H9 (cell line): Measurements from ENCODE around the gene MYO10. TPM values are rescaled to one million over a fixed set of nuclear protein-coding genes. Genes with fewer than 3 reads are reported as not detected.
"Not testable (repeated sequence)": the region's sequence is repeated elsewhere in the genome, so short reads cannot be mapped to it uniquely, and the experiment has no call there.

Experiments
- DNase-seq: peaks from one replicate; pipeline ENCODE4 v3.0.0-alpha.2; 2017
- H2AFZ ChIP-seq: one replicate; pipeline ENCODE4 v1.6.1; 2013; ENCODE audit warnings: mild to moderate bottlenecking, low read length, control low read depth, moderate library complexity
- H2AK5ac ChIP-seq: 2 replicates; pipeline ENCODE4 v1.6.1; 2013; ENCODE audit warnings: low read length, control low read depth, mixed read lengths; ENCODE audit not compliant: insufficient read length
- H2BK120ac ChIP-seq: one replicate; pipeline ENCODE4 v1.6.1; 2013; ENCODE audit warnings: low read depth, mild to moderate bottlenecking, low read length, control low read depth, inconsistent platforms; ENCODE audit not compliant: poor library complexity, severe bottlenecking
- H2BK12ac ChIP-seq: 2 replicates; pipeline ENCODE4 v1.6.1; 2013; ENCODE audit warnings: low read length, control low read depth, mixed read lengths, low read depth; ENCODE audit not compliant: insufficient read length
- H2BK15ac ChIP-seq: 2 replicates; pipeline ENCODE4 v1.6.1; 2013; ENCODE audit warnings: low read depth, low read length, control low read depth
- H2BK20ac ChIP-seq: one replicate; pipeline ENCODE4 v1.6.1; 2013; ENCODE audit warnings: low read depth, mild to moderate bottlenecking, low read length, control low read depth, inconsistent platforms; ENCODE audit not compliant: poor library complexity, severe bottlenecking
- H2BK5ac ChIP-seq: 2 replicates; pipeline ENCODE4 v1.6.1; 2013; ENCODE audit warnings: low read length, control low read depth, mixed read lengths; ENCODE audit not compliant: insufficient read length
- H3K14ac ChIP-seq: 2 replicates; pipeline ENCODE4 v1.6.1; 2013; ENCODE audit warnings: low read length, control low read depth; ENCODE audit not compliant: insufficient read depth
- H3K18ac ChIP-seq: 2 replicates; pipeline ENCODE4 v1.6.1; 2013; ENCODE audit warnings: low read depth, mild to moderate bottlenecking, mixed read lengths, low read length, control low read depth; ENCODE audit not compliant: insufficient read length
- H3K23ac ChIP-seq: 2 replicates; pipeline ENCODE4 v1.6.1; 2013; ENCODE audit warnings: low read length, control low read depth, mixed read lengths, low read depth; ENCODE audit not compliant: insufficient read length
- H3K23me2 ChIP-seq: 2 replicates; pipeline ENCODE4 v1.6.1; 2013; ENCODE audit warnings: low read depth, mild to moderate bottlenecking, mixed read lengths, low read length, control low read depth; ENCODE audit not compliant: insufficient read length, poor library complexity, severe bottlenecking
- H3K27ac ChIP-seq: 2 replicates; pipeline ENCODE4 v1.5.1; 2013; ENCODE audit warnings: low read length, control low read depth, mixed read lengths, low read depth; ENCODE audit not compliant: insufficient read length
- H3K27me3 ChIP-seq: 2 replicates; pipeline ENCODE4 v1.6.1; 2013; ENCODE audit warnings: low read length, control low read depth, inconsistent platforms; ENCODE audit not compliant: insufficient read depth
- H3K4ac ChIP-seq: 2 replicates; pipeline ENCODE4 v1.6.1; 2013; ENCODE audit warnings: low read depth, mild to moderate bottlenecking, control low read depth, inconsistent platforms, low read length, moderate library complexity
- H3K4me1 ChIP-seq: 2 replicates; pipeline ENCODE4 v1.6.1; 2013; ENCODE audit warnings: low read length, control low read depth, inconsistent platforms; ENCODE audit not compliant: insufficient read depth
- H3K4me2 ChIP-seq: 2 replicates; pipeline ENCODE4 v1.6.1; 2013; ENCODE audit warnings: low read length, control low read depth, mixed read lengths; ENCODE audit not compliant: insufficient read length, insufficient read depth
- H3K56ac ChIP-seq: 2 replicates; pipeline ENCODE4 v1.6.1; 2013; ENCODE audit warnings: low read depth, mild to moderate bottlenecking, mixed read lengths, low read length, control low read depth; ENCODE audit not compliant: insufficient read length
- H3K79me1 ChIP-seq: 2 replicates; pipeline ENCODE4 v1.6.1; 2013; ENCODE audit warnings: low read depth, mild to moderate bottlenecking, moderate library complexity, low read length, control low read depth, inconsistent platforms; ENCODE audit not compliant: insufficient read depth, poor library complexity, severe bottlenecking
- H3K79me2 ChIP-seq: 2 replicates; pipeline ENCODE4 v1.6.1; 2013; ENCODE audit warnings: low read length, control low read depth, inconsistent platforms; ENCODE audit not compliant: insufficient read depth
- H3K9ac ChIP-seq: 2 replicates; pipeline ENCODE4 v1.6.1; 2013; ENCODE audit warnings: low read length, control low read depth, mixed read lengths; ENCODE audit not compliant: insufficient read length; ENCODE audit errors: extremely low read depth
- H3K9me3 ChIP-seq: one replicate; pipeline ENCODE4 v1.6.1; 2013; ENCODE audit warnings: low read depth, low read length, inconsistent platforms; ENCODE audit not compliant: control insufficient read depth
- H3T11ph ChIP-seq: one replicate; pipeline ENCODE4 v1.6.1; 2013; ENCODE audit warnings: mild to moderate bottlenecking, low read length, control low read depth, inconsistent platforms
- H4K20me1 ChIP-seq: one replicate; pipeline ENCODE4 v1.6.1; 2013; ENCODE audit not compliant: control insufficient read depth, insufficient read length, insufficient read depth
- H4K5ac ChIP-seq: 2 replicates; pipeline ENCODE4 v1.6.1; 2013; ENCODE audit warnings: low read depth, mild to moderate bottlenecking, mixed read lengths, low read length, control low read depth; ENCODE audit not compliant: insufficient read length
- H4K8ac ChIP-seq: replicated peaks from 2 replicates; pipeline ENCODE4 v1.6.1; 2013; ENCODE audit warnings: low read length, control low read depth, mixed read lengths, low read depth; ENCODE audit not compliant: insufficient read length
- H4K91ac ChIP-seq: 2 replicates; pipeline ENCODE4 v1.6.1; 2013; ENCODE audit warnings: low read depth, mild to moderate bottlenecking, moderate library complexity, mixed read lengths, low read length, control low read depth; ENCODE audit not compliant: insufficient read length
- H3K27ac Mint-ChIP-seq, 3 experiments: 2 replicates in 2 of 3; 3 replicates in 1 of 3; pipeline ENCODE4 v1.8.0; 2020 to 2021; ENCODE audit warnings: mixed read lengths in 3 of 3, mild to moderate bottlenecking in 1 of 3, moderate library complexity in 1 of 3
- H3K27me3 Mint-ChIP-seq: 2 replicates; pipeline ENCODE4 v1.8.0; 2021; ENCODE audit warnings: low read depth, mild to moderate bottlenecking, moderate library complexity, mixed read lengths
- H3K36me3 Mint-ChIP-seq, 3 experiments: 2 replicates in 2 of 3; 3 replicates in 1 of 3; pipeline ENCODE4 v1.8.0; 2020 to 2021; ENCODE audit warnings: low read depth in 3 of 3, mixed read lengths in 3 of 3; ENCODE audit not compliant: insufficient read depth in 1 of 3
- H3K4me1 Mint-ChIP-seq, 2 experiments: 2 replicates each; pipeline ENCODE4 v1.8.0; 2020; ENCODE audit warnings: mixed read lengths in 2 of 2
- H3K4me3 Mint-ChIP-seq, 2 experiments: 2 replicates in 1 of 2; 3 replicates in 1 of 2; pipeline ENCODE4 v1.8.0; 2020 to 2021; ENCODE audit warnings: mild to moderate bottlenecking in 2 of 2, mixed read lengths in 2 of 2, moderate library complexity in 1 of 2
- H3K9me3 Mint-ChIP-seq, 2 experiments: 2 replicates in 1 of 2; 3 replicates in 1 of 2; pipeline ENCODE4 v1.8.0; 2020; ENCODE audit warnings: mild to moderate bottlenecking in 2 of 2, mixed read lengths in 2 of 2, moderate library complexity in 1 of 2
- CTCF ChIP-seq: fragments of 200-600 bp; sonication (generic); conservative IDR thresholded peaks from 3 replicates; pipeline ENCODE4 v1.8.0; 2021; ENCODE audit warnings: antibody characterized with exemption, mild to moderate bottlenecking
- WGBS: extraction: QIAGEN DNeasy Blood & Tissue Kit; methylation state at CpG from one replicate; pipeline ENCODE4 v1.1.7; 2013; ENCODE audit warnings: missing lambda C conversion rate, low lambda C conversion rate, mixed read lengths; ENCODE audit not compliant: insufficient read length; ENCODE audit errors: extremely low coverage; 5-methylcytosine and 5-hydroxymethylcytosine counted together
- total RNA-seq: library from RNA; stranded (reverse); gene quantifications from 2 replicates; pipeline ENCODE4 v1.2.1, GENCODE V29; 2021

Gene MYO10
- total RNA-seq, 1 experiment from 2014 or later = 127 TPM

- Histone ChIP-seq H2BK15ac (no peak overlapping the region), H4K5ac (no peak overlapping the region), H2AK5ac (no peak overlapping the region), H2BK12ac (no peak overlapping the region), H3K79me1 (no peaks in the 10 kb centered on the region), H3K27me3 (no peaks in the 10 kb centered on the region), H3K18ac (no peak overlapping the region), H2BK20ac (no peak overlapping the region), H3K9ac (no peak overlapping the region), H3T11ph (no peak overlapping the region), H3K23me2 (no peaks in the 10 kb centered on the region), H2AFZ (no peak overlapping the region), H3K9me3 (no peaks in the 10 kb centered on the region), H2BK5ac (no peak overlapping the region), H4K20me1 (no peaks in the 10 kb centered on the region), H3K4ac (no peak overlapping the region), H4K8ac (no peak overlapping the region), H3K56ac (no peak overlapping the region), H4K91ac (no peak overlapping the region), H3K4me2 (no peak overlapping the region), H2BK120ac (no peak overlapping the region), H3K23ac (no peak overlapping the region), H3K79me2 (no peaks in the 10 kb centered on the region), H3K4me1 (no peaks in the 10 kb centered on the region), H3K14ac (no peak overlapping the region), H3K27ac (no peak overlapping the region)
- Mint-ChIP-seq H3K4me1 (peaks cover 19 to 25% of the 10 kb centered on the region in 2 experiments), H3K27me3 (no peaks in the 10 kb centered on the region), H3K9me3 (no peaks in the 10 kb centered on the region), H3K27ac (peak overlapping the region; percentile 19 to 76 (median 32); a peak in 3 of 7 replicates), H3K36me3 (peaks cover 27 to 51% (median 36%) of the 10 kb centered on the region in 3 experiments), H3K4me3 (no peak overlapping the region)
- no CpG with 5 or more reads among the region's 8 CpGs for WGBS
- DNase-seq = no peak
- TF ChIP-seq CTCF = no peak
These were observed 178.0 kb downstream of the MYO10 start for GRCh38 chr5:16757989-16758501.

- H3K9me3 Mint-ChIP-seq, DNase-seq, H3K23me2 ChIP-seq, H3K27ac ChIP-seq, H2AFZ ChIP-seq, H2BK120ac ChIP-seq, H3K9me3 ChIP-seq, H2BK15ac ChIP-seq, H3K4me3 Mint-ChIP-seq, H3K56ac ChIP-seq, H3K14ac ChIP-seq, H3T11ph ChIP-seq, H3K79me1 ChIP-seq, H3K4ac ChIP-seq, H3K18ac ChIP-seq, H3K23ac ChIP-seq, H3K9ac ChIP-seq, H3K27me3 ChIP-seq, H4K91ac ChIP-seq, H4K8ac ChIP-seq, H3K4me1 ChIP-seq, H4K20me1 ChIP-seq, H2BK20ac ChIP-seq, H4K5ac ChIP-seq, H3K4me2 ChIP-seq, H3K27me3 Mint-ChIP-seq, H2BK5ac ChIP-seq, H2AK5ac ChIP-seq, H2BK12ac ChIP-seq, H3K79me2 ChIP-seq: not testable (repeated sequence)
- H3K27ac Mint-ChIP-seq = peak overlapping the region in 2 of 3 experiments; percentile 19 to 80; a peak in 2 of 7 replicates
- H3K36me3 Mint-ChIP-seq = peaks cover 31 to 51% (median 35%) of the 10 kb centered on the region in 3 experiments
- H3K4me1 Mint-ChIP-seq = peaks cover 24 to 29% of the 10 kb centered on the region in 2 experiments
- no CpG with 5 or more reads among the region's 6 CpGs for WGBS
These were observed 178.5 kb downstream of the MYO10 start for GRCh38 chr5:16757577-16757976.
